Heart right ventricle (tissue), 16 donors: ENCODE data around the gene GMDS. TPM values are rescaled to one million over a fixed set of nuclear protein-coding genes. Genes with fewer than 3 reads are reported as not detected.

Experiments used
- ATAC-seq, 8 donors: fragments of 200-7000 bp; cut with Tn5 transposase; one replicate each; pipeline ENCODE4 v1.9.1; 2020; ENCODE audit warnings: mild to moderate bottlenecking in 8 of 8, moderate library complexity in 8 of 8, moderate number of reproducible peaks in 1 of 8
- DNase-seq, 2 donors: peaks; one replicate each; pipeline ENCODE4 v3.0.0-alpha.2; 2020
- H3K27ac ChIP-seq, 10 donors: fragments of 200-600 bp; sonication (generic) in 2 of 10; one replicate each; pipeline versions ENCODE4 v1.5.0 to v1.8.0; 2020 to 2022; ENCODE audit warnings: mild to moderate bottlenecking in 3 of 10
- H3K27me3 ChIP-seq, 7 donors: fragments of 200-600 bp; one replicate each; pipeline ENCODE4 v1.8.0; 2021 to 2022; ENCODE audit warnings: mild to moderate bottlenecking in 2 of 7
- H3K36me3 ChIP-seq, 9 donors: fragments of 200-600 bp; sonication (generic) in 1 of 9; one replicate each; pipeline versions ENCODE4 v1.5.0 to v1.8.0; 2020 to 2022; ENCODE audit warnings: mild to moderate bottlenecking in 2 of 9
- H3K4me1 ChIP-seq, 9 donors: fragments of 200-600 bp; sonication (generic) in 1 of 9; one replicate each; pipeline versions ENCODE4 v1.5.0 to v1.8.0; 2020 to 2022; ENCODE audit warnings: mild to moderate bottlenecking in 4 of 9
- H3K4me3 ChIP-seq, 10 donors: fragments of 200-600 bp; sonication (generic) in 2 of 10; one replicate each; pipeline versions ENCODE4 v1.5.0 to v1.8.0; 2020 to 2022; ENCODE audit warnings: mild to moderate bottlenecking in 7 of 10, moderate library complexity in 2 of 10
- H3K9me3 ChIP-seq, 11 donors: fragments of 200-600 bp in 10 of 11; sonication (generic) in 2 of 11; one replicate each; pipeline versions ENCODE4 v1.5.0 to v1.8.0; 2013 to 2022; ENCODE audit warnings: mild to moderate bottlenecking in 2 of 11, control low read depth in 1 of 11, moderate library complexity in 1 of 11
- CTCF ChIP-seq, 9 donors: fragments of 200-600 bp; sonication (generic) in 2 of 9; IDR thresholded peaks; one replicate each; pipeline versions ENCODE4 v1.5.0 to v1.8.0; 2021 to 2022; ENCODE audit warnings: antibody characterized with exemption in 9 of 9, mild to moderate bottlenecking in 5 of 9, moderate library complexity in 1 of 9
- WGBS, 2 donors: extraction: QIAGEN DNeasy Blood & Tissue Kit; methylation state at CpG; one replicate each; pipeline ENCODE4 v1.1.7; 2013; ENCODE audit warnings: inconsistent platforms in 1 of 2; 5-methylcytosine and 5-hydroxymethylcytosine counted together
- intact Hi-C, 10 donors: fragments of 100-400 bp; cut with DNase I; formaldehyde crosslinking; loops; one replicate each; pipeline versions ENCODE4 v1.11.1 to v1.14.2; 2022
- polyA plus RNA-seq, 2 donors: library from polyadenylated mRNA; stranded (reverse); fragments of 200-250 nt; gene quantifications; one replicate each; pipeline ENCODE4 v1.2.3, GENCODE V29; 2013
- total RNA-seq, 10 donors: library from RNA; stranded (reverse); fragmentation: NEBNext Ultra II Directional in 3 of 10; extraction: Animal tissue kit (Norgen Biotek cat#: 25700) in 3 of 10; gene quantifications; one replicate each; pipeline versions ENCODE4 v1.2.1 to v1.2.4, GENCODE V29; 2021 to 2023
- donor health status: Arrhythmogenic right ventricular cardiomyopathy.
- donor health status: ischemic (EF 13 %, LVEDD 7.1; RV severe dilation, severe dysfunction).
- donor health status: healthy with polysubstance abuse.
- donor health status: DM: no; HTN: yes; CAD: no.
- donor health status: DM: no; HTN: no; CAD: no.
- donor health status: ischemic (EF 25% LVEDD 6.9; RV normal size, moderate dysfunction).
- donor health status: ischemic (EF 25% LVEDD 5.7; RV mildly dilated, moderate dysfunction).
- donor health status: healthy.
- donor health status: DM: yes; HTN: yes; CAD: no.
- donor health status: Ischemic cardiomyopathy.
- donor health status: ischemic (EF 35%, LVEDD 5.7; RV mildly dilated, moderate dysfunction).
- donor health status: nonischemic (EF 11% LVEDD 7.7; RV severe dilation, severe dysfunction).
- donor health status: DM: yes; HTN: yes; CAD: no.
- donor health status: PGD.
- donor health status: ischemic (EF 29% LVEDD 5.4; RV normal size, mild dysfunction).
- donor health status: nonischemic (EF 23%, LVEDD 6.1; RV moderate dilation, normal function).

GMDS gene
- total and polyA plus RNA-seq, 12 donors = 5.0 to 10.6 (median 6.9) TPM

DNA sequence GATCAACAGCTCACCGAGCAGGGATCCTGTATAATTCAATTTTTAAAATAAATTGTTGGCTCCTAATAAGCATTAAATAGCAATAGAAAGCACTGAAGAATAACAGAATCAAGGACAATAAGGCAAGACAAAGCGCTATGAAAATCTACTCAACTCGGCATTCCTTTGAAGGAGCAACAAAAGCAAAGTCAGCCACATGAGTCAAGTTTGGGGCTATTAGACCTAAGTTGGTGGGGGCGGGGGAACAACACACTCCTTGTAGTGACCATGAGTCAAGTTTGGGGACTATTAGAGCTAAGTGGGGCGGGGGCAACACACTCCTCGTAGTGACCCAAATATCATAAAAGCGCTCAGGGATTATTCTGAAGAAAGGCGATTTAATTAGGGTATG, 515.7 kb downstream of the GMDS start:
- H3K9me3 ChIP-seq = peaks cover 0 to 16% (median 0%) of the 10 kb centered on the region in 11 donors
- intact Hi-C loops = loop anchor here in 1 of 10 donors (2.0 kb wide), 1 partner anchor 17 kb away; no protein-coding TSS in a partner anchor
- ATAC-seq (no peak), DNase-seq (no peak)
- H3K36me3 ChIP-seq = no peaks in the 10 kb centered on the region
- no peak overlapping the region for H3K27ac ChIP-seq
- no peak for TF ChIP-seq CTCF (IDR thresholded peaks at IDR 0.05)
- no peak overlapping the region for H3K4me3 ChIP-seq
- H3K27me3 ChIP-seq = no peaks in the 10 kb centered on the region
- 96 to 97% methylated on average over 8 of the region's 8 CpGs for WGBS, 2 donors
- H3K4me1 ChIP-seq = peaks cover 0 to 6% (median 0%) of the 10 kb centered on the region in 9 donors

DNA sequence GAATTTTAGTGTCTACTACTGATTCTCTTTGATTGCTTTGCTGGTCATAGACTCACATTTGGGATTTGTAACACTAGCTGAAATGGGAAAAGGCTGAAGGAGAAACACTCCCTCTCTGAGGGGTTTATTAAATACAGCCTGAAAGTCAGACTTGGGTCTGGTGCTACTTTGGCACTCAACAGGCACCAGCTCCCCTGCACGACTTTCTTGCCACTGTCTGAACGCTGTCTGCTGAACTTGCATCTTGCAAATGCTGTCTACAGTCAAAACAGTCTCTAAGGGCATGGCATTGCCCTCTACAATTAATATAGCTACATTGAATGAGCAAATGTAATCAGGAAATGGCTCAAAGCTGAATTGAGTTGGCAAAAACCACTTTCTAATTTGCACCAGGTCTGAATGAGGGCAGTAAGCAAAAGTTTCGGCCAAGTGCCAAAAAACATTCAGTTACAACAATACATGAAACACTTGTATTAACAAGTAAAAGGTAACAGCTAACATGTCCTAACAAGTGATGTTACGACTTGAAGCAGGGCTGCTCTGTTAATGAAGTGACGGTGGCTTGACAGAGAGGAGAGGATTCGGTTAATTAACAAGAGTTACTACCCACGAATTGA, 516.2 kb downstream of the GMDS start:
- no peak overlapping the region for H3K4me3 ChIP-seq
- no peak for TF ChIP-seq CTCF (IDR thresholded peaks at IDR 0.05)
- ATAC-seq (no peak), DNase-seq (no peak)
- H3K36me3 ChIP-seq = no peaks in the 10 kb centered on the region
- 89 to 92% methylated on average over 7 of the region's 7 CpGs for WGBS, 2 donors
- no peak overlapping the region for H3K27ac ChIP-seq
- H3K9me3 ChIP-seq = peaks cover 0 to 16% (median 0%) of the 10 kb centered on the region in 11 donors
- peaks cover 0 to 11% (median 1%) of the 10 kb centered on the region in 9 donors for H3K4me1 ChIP-seq
- intact Hi-C loops = no loop called here
- H3K27me3 ChIP-seq = no peaks in the 10 kb centered on the region

DNA sequence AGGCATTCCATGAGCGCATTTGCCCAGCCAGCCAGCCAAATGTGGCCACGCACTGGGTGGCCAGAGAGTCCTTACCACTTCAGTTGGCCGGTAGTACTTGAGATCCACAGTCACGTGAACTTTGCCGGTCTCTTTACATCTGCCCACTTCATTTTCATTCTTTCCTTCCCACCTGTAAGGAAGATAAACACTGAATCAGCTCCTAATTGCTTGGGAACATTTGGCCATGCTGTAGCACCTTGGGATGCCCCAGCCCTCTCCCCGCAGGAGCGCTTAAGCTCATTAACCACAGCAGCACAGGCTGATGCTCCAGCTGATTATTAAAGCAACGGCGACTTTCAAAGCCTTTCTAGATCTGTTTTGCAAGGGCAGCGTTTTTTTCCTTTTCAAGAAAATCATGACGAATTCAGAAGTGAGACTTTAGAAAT, 519.0 kb downstream of the GMDS start:
- 77 to 83% methylated on average over 11 of the region's 11 CpGs for WGBS, 2 donors
- ATAC-seq = no peak

GRCh38 chr6:1724616-1725015, 520.8 kb downstream of the GMDS start:
- DNase-seq (peak; percentile 64 to 67), ATAC-seq (peak; percentile 90 to 99 (median 96))
- no peaks in the 10 kb centered on the region for H3K9me3 ChIP-seq
- 67 to 72% methylated on average over 8 of the region's 8 CpGs for WGBS, 2 donors
- peaks cover 0 to 25% (median 7%) of the 10 kb centered on the region in 9 donors for H3K4me1 ChIP-seq
- no peaks in the 10 kb centered on the region for H3K27me3 ChIP-seq
- H3K27ac ChIP-seq = peak overlapping the region in 9 of 10 donors; percentile 39 to 71 (median 62)
- intact Hi-C loops = loop anchor here in 1 of 10 donors (5.0 kb wide), 1 partner anchor 37 kb away; no protein-coding TSS in a partner anchor
- H3K36me3 ChIP-seq = no peaks in the 10 kb centered on the region
- no peak overlapping the region for H3K4me3 ChIP-seq
- TF ChIP-seq CTCF (IDR thresholded peaks at IDR 0.05) = no peak

More for the DNA sequence above, 519.0 kb downstream of the GMDS start:
- Histone ChIP-seq H3K9me3 (peaks cover 0 to 12% (median 0%) of the 10 kb centered on the region in 11 donors), H3K4me3 (no peak overlapping the region), H3K36me3 (no peaks in the 10 kb centered on the region), H3K27me3 (no peaks in the 10 kb centered on the region), H3K27ac (no peak overlapping the region), H3K4me1 (peaks cover 0 to 13% (median 7%) of the 10 kb centered on the region in 9 donors)
- TF ChIP-seq CTCF (IDR thresholded peaks at IDR 0.05) = no peak
- no peak for DNase-seq
- intact Hi-C loops = no loop called here
